Amniotic stem cell (primary cell): Measurements from ENCODE around the gene XAGE2.

Experiments
- DNase-seq: peaks from one replicate; lab custom pipeline; 2025; lab: John Stamatoyannopoulos, UW

The XAGE2 gene

GRCh38 chrX:52424656-52425055 is 55.8 kb downstream of the XAGE2 start:
- no peak for DNase-seq
